Activated CD8-positive, alpha-beta memory T cell treated with anti-CD3 and anti-CD28 coated beads, Interleukin-2, amount 10 ng/mL, durations not matched to agents 7 days and 5 days (primary cell): ENCODE results near the gene P2RX7. TPM values are rescaled to one million over a fixed set of nuclear protein-coding genes. Genes with fewer than 3 reads are reported as not detected.

Experiments
- ATAC-seq: fragments of 150-1000 bp; cut with Tn5 transposase; one replicate; pipeline ENCODE4 v1.10.0; 2021; ENCODE audit warnings: moderate library complexity
- CTCF ChIA-PET: fragments of 350-600 bp; sonication (Branson Sonifier 250); formaldehyde crosslinking; loops from one replicate; lab custom pipeline; 2021; ENCODE audit warnings: antibody characterized with exemption; lab: Charles Lee
- DNase-seq: peaks from one replicate; pipeline ENCODE4 v3.0.0-alpha.2; 2020
- H3K27ac Mint-ChIP-seq: one replicate; pipeline ENCODE4 v1.8.0; 2021; ENCODE audit warnings: mild to moderate bottlenecking, mixed read lengths
- H3K27me3 Mint-ChIP-seq: one replicate; pipeline ENCODE4 v1.8.0; 2021; ENCODE audit warnings: mixed read lengths
- H3K36me3 Mint-ChIP-seq: one replicate; pipeline ENCODE4 v1.8.0; 2021; ENCODE audit warnings: mild to moderate bottlenecking, mixed read lengths
- H3K4me1 Mint-ChIP-seq: one replicate; pipeline ENCODE4 v1.8.0; 2021; ENCODE audit warnings: mixed read lengths
- H3K4me3 Mint-ChIP-seq: one replicate; pipeline ENCODE4 v1.8.0; 2021; ENCODE audit warnings: mild to moderate bottlenecking, moderate library complexity, mixed read lengths
- H3K9me3 Mint-ChIP-seq: one replicate; pipeline ENCODE4 v1.8.0; 2022; ENCODE audit warnings: low read depth, mixed read lengths
- total RNA-seq, 2 experiments: library from RNA; stranded (reverse); gene quantifications; one replicate each; pipeline ENCODE4 v1.2.3, GENCODE V29; 2021

The P2RX7 gene
- total RNA-seq, 2 experiments from 2014 or later = 7.5 to 14.4 TPM

DNA sequence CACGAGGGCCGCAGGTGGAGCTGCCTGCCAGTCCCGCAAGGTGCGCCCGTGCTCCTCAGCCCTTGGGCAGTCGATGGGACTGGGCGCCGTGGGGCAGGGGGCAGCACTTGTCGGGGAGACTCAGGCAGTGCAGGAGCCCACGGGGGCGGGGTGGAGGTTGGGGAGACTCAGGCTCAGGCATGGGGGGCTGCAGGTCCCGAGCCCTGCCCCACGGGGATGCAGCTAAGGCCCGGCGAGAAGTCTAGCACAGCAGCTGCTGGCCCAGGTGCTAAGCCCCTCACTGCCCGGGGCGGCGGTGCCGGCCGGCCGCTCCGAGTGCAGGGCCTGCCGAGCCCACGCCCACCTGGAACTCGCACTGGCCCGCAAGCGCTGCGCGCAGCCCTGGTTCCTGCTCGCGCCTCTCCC, 39.2 kb upstream of the P2RX7 start:
- peaks cover 15% of the 10 kb centered on the region for H3K27me3 Mint-ChIP-seq
- ATAC-seq (no peak), DNase-seq (no peak)
- H3K36me3 Mint-ChIP-seq = peaks cover 6% of the 10 kb centered on the region
- CTCF ChIA-PET = interaction anchor here (1.1 to 8.4 kb wide), 4 partner anchors 32 to 91 kb away, joined by 3 to 156 read pairs (median 4); no protein-coding TSS in a partner anchor
- H3K4me1 Mint-ChIP-seq = peaks cover 44% of the 10 kb centered on the region
- no peak overlapping the region for H3K4me3 Mint-ChIP-seq
- H3K9me3 Mint-ChIP-seq = no peaks in the 10 kb centered on the region
- H3K27ac Mint-ChIP-seq = no peak overlapping the region

GRCh38 chr12:121095544-121096198, 37.0 kb upstream of the P2RX7 start:
- DNase-seq (peak; percentile 87), ATAC-seq (peak; percentile 89)
- Mint-ChIP-seq H3K27me3 (peaks cover 22% of the 10 kb centered on the region), H3K9me3 (peaks cover 4% of the 10 kb centered on the region), H3K4me3 (peak overlapping the region; percentile 77), H3K4me1 (peaks cover 44% of the 10 kb centered on the region), H3K27ac (peak overlapping the region; percentile 81), H3K36me3 (peaks cover 10% of the 10 kb centered on the region)
- CTCF ChIA-PET = interaction anchor here (0.6 to 8.4 kb wide), 22 partner anchors 10 to 580 kb away, joined by 3 to 156 read pairs (median 4); partner anchors contain the start of gene C12orf43

DNA sequence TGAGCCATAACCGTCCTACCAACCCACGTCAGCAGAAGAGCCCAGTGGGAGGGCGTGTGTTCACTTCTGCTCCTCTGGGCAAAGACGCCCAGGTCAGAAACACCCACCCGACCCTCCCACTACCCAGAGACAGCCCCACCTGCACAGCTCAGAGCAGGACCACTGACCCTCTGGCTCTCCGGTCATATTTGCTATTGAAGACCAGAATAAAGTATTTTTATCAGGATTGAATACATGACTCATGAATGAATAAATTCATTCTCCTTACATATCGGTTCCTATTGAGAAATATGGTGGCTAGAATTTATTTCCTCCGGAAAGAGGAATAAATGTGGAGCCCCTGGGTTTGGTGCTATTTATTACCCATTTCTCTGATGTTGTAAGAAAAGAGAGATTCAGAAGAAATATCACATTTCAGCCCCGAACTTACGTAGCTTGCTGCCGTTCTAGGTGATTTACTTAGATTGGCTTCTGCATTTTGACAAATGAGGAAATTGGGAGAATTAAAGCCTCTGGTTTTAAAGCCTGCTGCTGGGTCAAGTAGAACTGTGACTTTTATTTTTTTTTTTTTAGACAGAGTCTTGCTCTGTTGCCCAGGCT, 36.4 kb upstream of the P2RX7 start:
- CTCF ChIA-PET = interaction anchor here (0.7 to 8.4 kb wide), 18 partner anchors 10 to 581 kb away, joined by 3 to 156 read pairs (median 4); partner anchors contain the start of gene C12orf43
- no peak for ATAC-seq

DNA sequence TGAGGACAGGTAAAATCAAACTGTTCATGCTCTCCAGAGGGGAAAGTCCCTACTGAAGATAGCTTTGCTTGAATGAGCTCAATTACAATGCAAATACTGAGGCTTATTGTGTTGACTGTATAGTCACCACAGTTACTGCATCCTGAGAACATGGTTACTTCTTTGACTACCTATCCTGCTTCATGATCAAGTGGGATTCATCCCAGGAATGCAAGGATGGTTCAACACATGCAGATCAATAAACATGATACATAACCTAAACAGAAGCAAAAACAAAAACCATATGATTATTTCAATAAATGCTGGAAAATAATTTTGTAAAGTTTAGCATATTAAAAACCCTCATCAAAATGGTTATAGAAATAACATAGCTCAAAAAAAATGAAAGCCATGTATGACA, 32.9 kb upstream of the P2RX7 start:
- no peak overlapping the region for H3K27ac Mint-ChIP-seq
- no peak overlapping the region for H3K4me3 Mint-ChIP-seq
- H3K27me3 Mint-ChIP-seq = peaks cover 28% of the 10 kb centered on the region
- peaks cover 16% of the 10 kb centered on the region for H3K4me1 Mint-ChIP-seq
- peaks cover 8% of the 10 kb centered on the region for H3K36me3 Mint-ChIP-seq
- ATAC-seq (no peak), DNase-seq (no peak)
- peaks cover 6% of the 10 kb centered on the region for H3K9me3 Mint-ChIP-seq
- CTCF ChIA-PET = interaction anchor here (1.5 to 2.0 kb wide), 2 partner anchors 10 to 39 kb away, joined by 6 to 17 read pairs; no protein-coding TSS in a partner anchor

More for the DNA sequence above, 36.4 kb upstream of the P2RX7 start:
- Mint-ChIP-seq H3K36me3 (peaks cover 12% of the 10 kb centered on the region), H3K4me1 (peaks cover 44% of the 10 kb centered on the region), H3K4me3 (peak overlapping the region; percentile 77), H3K9me3 (peaks cover 4% of the 10 kb centered on the region), H3K27ac (no peak overlapping the region), H3K27me3 (peaks cover 23% of the 10 kb centered on the region)
- no peak for DNase-seq

DNA sequence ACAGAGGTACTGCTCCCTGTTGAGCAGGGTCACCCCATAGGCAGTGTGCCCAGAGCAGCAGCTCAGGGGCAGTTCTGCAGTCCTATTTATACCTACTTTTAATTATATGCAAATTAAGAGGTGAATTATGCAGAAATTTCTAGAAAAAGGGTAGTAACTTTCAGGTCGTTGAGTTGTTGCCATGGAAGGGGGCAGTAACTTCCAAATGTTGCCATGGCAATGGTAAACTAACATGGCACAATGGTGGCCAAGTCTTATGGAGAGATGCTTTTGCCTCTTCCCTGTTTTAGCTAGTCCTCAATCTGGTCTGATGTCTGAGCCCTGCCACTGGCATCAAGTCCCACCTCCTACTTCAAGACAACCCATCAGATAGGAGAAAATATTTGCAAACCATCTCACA, 30.4 kb upstream of the P2RX7 start:
- CTCF ChIA-PET = no interaction called here
- Mint-ChIP-seq H3K4me1 (peaks cover 2% of the 10 kb centered on the region), H3K27me3 (peaks cover 17% of the 10 kb centered on the region), H3K36me3 (peaks cover 6% of the 10 kb centered on the region), H3K4me3 (no peak overlapping the region), H3K27ac (no peak overlapping the region), H3K9me3 (peaks cover 6% of the 10 kb centered on the region)
- DNase-seq = no peak
- no peak for ATAC-seq

- no peak for DNase-seq
- CTCF ChIA-PET = interaction anchor here (2.3 to 4.5 kb wide), 2 partner anchors 12 to 136 kb away, joined by 8 to 21 read pairs; no protein-coding TSS in a partner anchor
- Mint-ChIP-seq H3K4me1 (peaks cover 7% of the 10 kb centered on the region), H3K9me3 (no peaks in the 10 kb centered on the region), H3K36me3 (no peaks in the 10 kb centered on the region), H3K4me3 (no peak overlapping the region), H3K27ac (no peak overlapping the region), H3K27me3 (peaks cover 3% of the 10 kb centered on the region)
- ATAC-seq = no peak
These were observed 25.0 kb upstream of the P2RX7 start for GRCh38 chr12:121107681-121108080.

- peaks cover 3% of the 10 kb centered on the region for H3K27me3 Mint-ChIP-seq
- H3K9me3 Mint-ChIP-seq = no peaks in the 10 kb centered on the region
- CTCF ChIA-PET = interaction anchor here (0.6 to 9.1 kb wide), 8 partner anchors 13 to 173 kb away, joined by 3 to 52 read pairs (median 4); no protein-coding TSS in a partner anchor
- H3K36me3 Mint-ChIP-seq = no peaks in the 10 kb centered on the region
- H3K4me3 Mint-ChIP-seq = no peak overlapping the region
- DNase-seq (no peak), ATAC-seq (no peak)
- no peak overlapping the region for H3K27ac Mint-ChIP-seq
- peaks cover 10% of the 10 kb centered on the region for H3K4me1 Mint-ChIP-seq
These were observed 24.2 kb upstream of the P2RX7 start for GRCh38 chr12:121108492-121108891.

- H3K4me1 Mint-ChIP-seq = peaks cover 13% of the 10 kb centered on the region
- H3K27ac Mint-ChIP-seq = peak overlapping the region; percentile 5
- H3K27me3 Mint-ChIP-seq = no peaks in the 10 kb centered on the region
These were observed 22.3 kb upstream of the P2RX7 start for GRCh38 chr12:121110211-121110940.

GRCh38 chr12:121111684-121112083, 21.0 kb upstream of the P2RX7 start:
- no peak for DNase-seq

More at GRCh38 chr12:121110211-121110940, 22.3 kb upstream of the P2RX7 start:
- H3K36me3 Mint-ChIP-seq = no peaks in the 10 kb centered on the region
- H3K9me3 Mint-ChIP-seq = no peaks in the 10 kb centered on the region
- H3K4me3 Mint-ChIP-seq = no peak overlapping the region
- CTCF ChIA-PET = interaction anchor here (0.7 to 9.1 kb wide), 11 partner anchors 8 to 114 kb away, joined by 3 to 52 read pairs (median 4); partner anchors contain the start of gene C12orf43
- ATAC-seq = peak; percentile 87
- peak; percentile 79 for DNase-seq

GRCh38 chr12:121112496-121112895, 20.2 kb upstream of the P2RX7 start:
- CTCF ChIA-PET = interaction anchor here (0.7 to 9.1 kb wide), 2 partner anchors 52 to 335 kb away, joined by 4 to 52 read pairs; no protein-coding TSS in a partner anchor
- Mint-ChIP-seq H3K4me3 (no peak overlapping the region), H3K4me1 (peaks cover 13% of the 10 kb centered on the region), H3K36me3 (no peaks in the 10 kb centered on the region), H3K9me3 (no peaks in the 10 kb centered on the region), H3K27ac (no peak overlapping the region), H3K27me3 (no peaks in the 10 kb centered on the region)
- no peak for DNase-seq
- no peak for ATAC-seq

More at GRCh38 chr12:121111684-121112083, 21.0 kb upstream of the P2RX7 start:
- Mint-ChIP-seq H3K36me3 (no peaks in the 10 kb centered on the region), H3K27ac (no peak overlapping the region), H3K27me3 (no peaks in the 10 kb centered on the region), H3K4me1 (peaks cover 13% of the 10 kb centered on the region), H3K4me3 (no peak overlapping the region), H3K9me3 (no peaks in the 10 kb centered on the region)
- CTCF ChIA-PET = interaction anchor here (1.3 to 9.1 kb wide), 5 partner anchors 12 to 462 kb away, joined by 3 to 52 read pairs (median 4); no protein-coding TSS in a partner anchor
- no peak for ATAC-seq

DNA sequence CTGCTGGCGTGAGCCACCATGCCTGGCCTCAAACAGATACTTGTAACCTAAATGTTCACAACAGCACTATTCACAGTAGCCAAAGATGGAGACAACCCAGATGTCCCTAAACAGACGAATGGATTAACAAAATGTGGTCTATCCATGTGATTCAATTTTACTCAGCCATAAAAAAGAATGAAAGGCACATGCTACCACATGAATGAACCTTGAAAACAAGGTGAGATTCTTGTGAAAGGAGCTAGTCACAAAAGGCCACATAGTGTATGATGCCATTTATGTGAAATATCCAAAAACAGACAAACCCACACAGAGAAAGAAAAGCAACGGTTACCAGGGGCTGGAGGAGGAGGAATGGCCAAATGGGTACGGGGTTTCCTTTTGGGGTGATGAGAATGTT, 19.6 kb upstream of the P2RX7 start:
- Mint-ChIP-seq H3K27ac (no peak overlapping the region), H3K4me3 (no peak overlapping the region), H3K36me3 (no peaks in the 10 kb centered on the region), H3K9me3 (no peaks in the 10 kb centered on the region), H3K27me3 (no peaks in the 10 kb centered on the region), H3K4me1 (peaks cover 13% of the 10 kb centered on the region)
- CTCF ChIA-PET = interaction anchor here (0.6 to 9.1 kb wide), 2 partner anchors 31 to 52 kb away, joined by 4 to 52 read pairs; no protein-coding TSS in a partner anchor
- no peak for DNase-seq
- no peak for ATAC-seq

DNA sequence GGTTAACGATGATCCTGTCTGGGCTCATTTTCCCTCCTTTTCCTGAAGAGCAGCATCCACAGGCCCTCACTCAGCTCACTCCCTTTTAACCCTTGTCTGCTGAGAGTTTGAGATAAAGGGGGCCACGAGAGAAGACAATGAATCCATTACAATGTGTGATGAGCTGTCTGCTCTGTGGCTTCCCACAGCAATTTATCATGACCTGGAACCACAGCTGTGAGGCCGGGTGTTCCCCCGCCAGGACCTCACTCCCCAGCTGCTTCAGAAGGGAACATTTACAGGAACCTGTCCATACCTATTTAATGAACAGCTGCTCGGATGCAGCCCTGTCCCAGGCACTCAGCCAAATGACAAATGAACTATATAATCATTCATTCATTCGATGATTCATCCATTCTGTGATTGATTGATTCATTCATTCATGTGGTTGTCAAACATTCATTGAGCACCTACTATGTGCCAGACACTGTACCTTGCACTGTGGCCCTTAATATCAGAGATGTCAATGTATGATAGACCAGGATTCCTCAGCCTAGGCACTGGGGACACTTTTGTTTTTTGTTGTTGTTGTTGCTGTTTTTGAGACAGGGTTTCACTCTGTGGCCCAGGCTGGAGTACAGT, 18.5 kb upstream of the P2RX7 start:
- Mint-ChIP-seq H3K4me3 (no peak overlapping the region), H3K27ac (no peak overlapping the region), H3K4me1 (peaks cover 13% of the 10 kb centered on the region), H3K27me3 (peaks cover 3% of the 10 kb centered on the region), H3K36me3 (no peaks in the 10 kb centered on the region), H3K9me3 (no peaks in the 10 kb centered on the region)
- CTCF ChIA-PET = interaction anchor here (1.2 to 9.1 kb wide), 2 partner anchors 53 to 110 kb away, joined by 4 to 52 read pairs; no protein-coding TSS in a partner anchor
- DNase-seq (no peak), ATAC-seq (no peak)
